Ecto neural progenitor cell (in vitro differentiated cells): ENCODE measurements around the gene TBKBP1.

Experiments
- DNase-seq: peaks from one replicate; pipeline ENCODE4 v3.0.0-alpha.2; 2018; ENCODE audit warnings: low spot score

Gene TBKBP1

DNA sequence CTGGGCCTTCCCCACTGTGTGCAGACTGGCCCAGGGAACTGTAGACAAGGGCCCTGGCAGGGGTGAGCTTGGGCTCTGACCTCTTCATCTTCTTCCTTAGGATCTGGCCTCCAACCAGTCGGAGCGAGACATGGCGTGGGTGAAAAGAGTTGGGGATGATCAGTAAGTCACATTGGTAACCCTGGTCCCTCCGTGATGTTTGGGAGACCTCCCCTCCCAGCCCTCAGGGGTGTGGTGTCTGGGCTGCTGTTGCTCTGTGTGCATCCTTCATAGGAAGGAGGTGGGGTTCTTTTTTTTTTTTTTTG lies 5.5 kb downstream of the TBKBP1 start:
- DNase-seq: no peak

GRCh38 chr17:47700471-47701449 lies 6.8 kb downstream of the TBKBP1 start:
- peak; percentile 55 for DNase-seq

GRCh38 chr17:47701608-47702007 lies 7.6 kb downstream of the TBKBP1 start:
- peak; percentile 88 for DNase-seq

DNA sequence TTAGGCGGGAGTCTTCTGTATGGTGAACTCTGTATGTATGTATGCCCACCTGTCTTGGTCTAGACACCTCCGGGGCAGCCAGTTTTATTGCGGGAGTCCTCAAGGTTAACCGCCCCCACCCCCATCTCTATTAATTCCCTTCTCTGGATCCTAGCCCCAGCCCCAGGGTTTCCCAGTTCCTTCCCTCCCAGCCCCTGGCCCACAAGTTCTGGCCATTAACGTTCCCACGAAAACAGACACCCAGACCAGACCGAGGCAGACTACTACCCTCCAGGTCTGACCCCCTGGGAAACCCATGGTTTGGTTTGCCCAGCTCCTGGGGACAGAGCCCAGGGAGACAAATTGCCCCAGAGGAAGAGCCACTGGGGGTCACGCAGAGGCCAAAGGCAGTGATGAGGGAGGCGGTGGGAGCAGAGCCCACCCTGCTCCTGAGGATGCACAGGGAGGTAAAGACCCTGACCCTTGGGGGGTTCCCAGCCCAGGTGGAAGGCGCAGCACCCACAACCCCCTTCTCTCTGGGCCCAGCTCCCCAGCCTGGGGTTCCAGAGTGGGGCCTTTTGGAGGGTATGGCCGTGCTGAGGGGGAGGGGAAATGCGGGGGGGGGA lies 8.5 kb downstream of the TBKBP1 start:
- DNase-seq: no peak

- DNase-seq: no peak
These were observed 9.2 kb downstream of the TBKBP1 start for GRCh38 chr17:47703191-47703591.

DNA sequence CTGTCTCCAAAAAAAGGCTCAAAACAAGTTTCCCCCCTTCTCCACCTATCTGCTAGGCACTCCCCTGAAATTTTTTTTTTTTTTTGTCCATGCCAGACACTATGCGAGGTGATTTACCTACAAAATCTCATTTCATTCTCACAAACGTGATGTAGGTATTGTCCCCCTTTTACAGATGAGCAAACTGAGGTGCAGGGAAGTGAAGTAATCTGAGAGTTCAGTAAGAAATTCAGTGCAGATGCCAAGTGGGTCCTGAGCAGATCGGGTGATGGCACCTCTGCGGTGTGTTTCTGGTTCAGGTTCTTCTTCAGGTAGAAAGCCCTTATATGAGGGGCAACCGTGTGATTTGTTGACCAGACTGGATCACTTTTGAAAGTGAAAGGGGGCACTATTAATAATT lies 9.7 kb downstream of the TBKBP1 start:
- no peak for DNase-seq

DNA sequence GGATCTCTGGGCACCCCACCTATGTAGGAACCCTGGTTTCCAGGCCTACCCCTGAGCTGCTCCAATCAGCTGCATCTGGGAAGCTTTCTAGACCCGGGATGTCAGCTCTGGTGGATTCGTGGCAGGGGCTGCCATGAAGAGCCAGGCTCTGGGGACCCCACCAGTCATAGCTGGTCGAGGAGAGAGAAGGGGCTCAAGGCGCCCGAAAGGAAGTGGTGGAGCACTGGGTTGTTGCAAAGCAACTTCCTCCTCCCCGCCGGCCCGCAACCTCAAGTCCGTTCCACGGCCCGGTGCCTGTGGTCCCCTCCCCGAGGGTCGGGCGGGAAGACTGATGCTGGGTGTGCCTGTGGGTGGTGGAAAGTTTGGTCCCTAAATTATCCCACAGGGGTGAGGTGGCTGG lies 10.2 kb downstream of the TBKBP1 start:
- no peak for DNase-seq

- DNase-seq: no peak
These were observed 10.8 kb downstream of the TBKBP1 start for GRCh38 chr17:47704736-47705135.

DNA sequence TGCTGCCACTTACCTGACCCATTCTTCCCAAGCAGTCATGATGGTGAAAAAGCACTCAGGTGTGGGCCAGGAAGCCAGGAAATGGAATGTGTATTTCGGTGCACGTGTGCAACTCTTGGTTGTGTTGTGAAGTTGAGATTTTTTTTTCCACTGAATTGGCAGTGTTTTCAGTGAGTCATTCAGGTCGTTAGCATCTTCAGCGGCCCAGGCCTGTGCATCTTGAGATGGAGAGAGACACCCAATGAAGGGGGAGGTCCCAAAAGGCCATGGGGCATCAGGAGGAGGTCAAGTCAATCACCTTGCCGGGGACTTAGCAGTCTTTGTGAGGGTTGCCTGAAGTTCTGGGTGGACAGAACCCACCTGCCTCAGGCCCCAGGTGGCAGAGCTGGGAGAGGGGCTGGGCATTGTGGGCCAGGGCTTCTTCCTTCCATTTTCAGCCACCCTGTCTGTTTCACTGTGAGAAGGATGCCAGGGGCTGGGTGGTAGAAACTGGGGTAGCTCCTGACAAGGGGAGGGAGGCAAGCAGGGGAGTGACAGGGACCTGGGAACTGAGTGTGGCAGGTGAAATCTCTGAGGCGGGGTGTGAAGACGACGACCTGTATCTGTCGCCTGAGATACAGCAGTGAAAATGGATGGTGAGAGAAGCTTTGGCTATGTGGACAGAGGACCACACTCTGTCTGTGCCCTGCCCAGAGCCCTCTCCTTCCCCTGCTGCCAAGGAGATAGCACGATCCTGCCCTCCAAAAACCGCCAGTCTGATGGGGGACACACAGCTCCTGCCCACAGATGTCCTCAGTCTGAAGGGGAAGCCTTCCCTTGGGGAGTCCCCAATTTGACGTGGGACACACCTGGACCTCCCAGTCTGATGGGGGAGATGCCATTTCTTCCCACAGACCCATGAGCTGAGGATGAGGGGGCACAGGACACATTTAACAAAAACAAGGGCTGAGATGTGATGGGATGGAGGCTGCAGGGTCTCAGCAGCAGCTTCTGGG lies 11.9 kb downstream of the TBKBP1 start:
- DNase-seq: no peak

DNA sequence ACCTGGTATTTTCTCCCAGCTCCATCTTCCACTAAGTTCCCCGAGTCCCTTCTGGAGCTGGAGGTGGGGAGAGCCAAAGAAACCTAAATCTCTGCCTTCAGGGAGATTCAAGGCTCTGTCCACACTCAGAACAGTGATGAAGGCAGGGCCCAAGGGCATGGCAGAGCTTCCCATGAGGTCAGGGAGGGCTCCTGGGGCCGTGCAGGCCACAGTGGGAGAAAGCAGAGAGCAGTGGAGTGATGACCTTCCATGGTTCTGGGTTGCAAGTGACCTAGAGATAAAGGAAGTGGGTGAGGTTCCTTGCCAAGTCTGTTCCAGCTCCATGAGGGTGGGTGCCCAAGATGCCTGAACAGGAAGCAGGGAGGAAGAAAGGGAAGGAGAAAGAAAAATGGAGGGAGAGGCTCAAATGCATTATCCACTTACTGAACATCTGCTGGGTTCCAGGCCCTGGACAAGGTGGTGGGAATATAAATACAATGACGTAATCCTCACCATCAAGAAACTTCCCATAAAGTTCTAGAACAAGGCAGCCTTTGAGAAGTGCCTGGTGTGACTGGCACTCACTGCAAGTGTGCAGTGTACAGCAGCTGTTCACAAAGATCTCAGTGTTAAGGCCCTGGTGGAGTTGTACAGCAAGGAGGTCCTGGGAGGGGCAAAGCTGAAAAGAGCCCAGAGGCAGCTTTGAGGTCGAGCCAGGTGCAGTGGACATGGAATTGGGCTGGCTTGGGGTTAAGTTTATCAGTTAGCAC lies 13.3 kb downstream of the TBKBP1 start:
- DNase-seq: no peak

- DNase-seq: no peak
These were observed 13.9 kb downstream of the TBKBP1 start for GRCh38 chr17:47707884-47708283.

DNA sequence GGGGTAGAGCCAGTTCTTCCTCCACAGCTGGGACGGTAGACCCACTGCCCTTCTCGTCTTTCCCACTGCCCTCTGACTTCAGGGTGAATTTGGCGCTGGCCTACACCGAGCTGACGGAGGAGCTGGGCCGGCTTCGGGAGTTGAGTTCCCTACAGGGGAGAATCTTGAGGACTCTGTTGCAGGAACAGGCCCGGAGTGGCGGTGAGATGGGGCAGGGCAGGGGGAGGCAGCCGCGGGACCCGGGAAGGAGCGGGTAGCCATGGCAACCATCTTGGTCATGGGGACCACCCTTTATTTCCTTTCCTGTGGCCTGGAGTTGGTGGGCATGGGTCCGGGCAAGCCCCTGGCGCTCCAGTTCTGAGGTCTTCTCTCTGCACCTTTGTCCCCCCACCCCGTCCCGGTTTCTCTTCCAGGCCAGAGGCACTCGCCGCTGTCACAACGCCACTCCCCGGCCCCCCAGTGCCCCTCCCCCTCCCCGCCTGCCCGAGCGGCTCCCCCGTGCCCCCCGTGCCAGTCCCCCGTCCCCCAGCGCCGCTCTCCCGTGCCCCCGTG lies 14.4 kb downstream of the TBKBP1 start:
- DNase-seq: no peak

DNA sequence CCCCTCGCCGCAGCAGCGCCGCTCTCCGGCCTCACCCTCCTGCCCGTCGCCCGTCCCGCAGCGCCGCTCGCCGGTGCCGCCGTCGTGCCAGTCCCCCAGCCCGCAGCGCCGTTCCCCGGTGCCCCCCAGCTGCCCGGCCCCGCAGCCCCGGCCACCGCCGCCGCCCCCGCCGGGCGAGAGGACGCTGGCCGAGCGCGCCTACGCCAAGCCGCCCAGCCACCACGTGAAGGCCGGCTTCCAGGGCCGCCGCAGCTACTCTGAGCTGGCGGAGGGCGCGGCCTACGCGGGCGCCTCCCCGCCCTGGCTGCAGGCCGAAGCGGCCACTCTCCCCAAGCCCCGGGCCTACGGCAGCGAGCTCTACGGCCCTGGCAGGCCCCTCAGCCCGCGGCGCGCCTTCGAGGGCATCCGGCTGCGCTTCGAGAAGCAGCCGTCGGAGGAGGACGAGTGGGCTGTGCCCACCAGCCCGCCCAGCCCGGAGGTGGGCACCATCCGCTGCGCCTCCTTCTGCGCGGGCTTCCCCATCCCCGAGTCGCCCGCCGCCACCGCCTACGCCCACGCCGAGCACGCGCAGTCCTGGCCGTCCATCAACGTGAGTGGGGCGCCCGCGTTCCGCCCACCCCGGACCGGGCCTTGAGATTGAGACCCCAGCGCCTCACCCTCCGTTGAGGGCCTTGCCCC lies 15.0 kb downstream of the TBKBP1 start:
- DNase-seq: no peak

GRCh38 chr17:47709594-47709993 lies 15.6 kb downstream of the TBKBP1 start:
- DNase-seq: no peak

- DNase-seq: no peak
These were observed 17.6 kb downstream of the TBKBP1 start for GRCh38 chr17:47711366-47712099.

- DNase-seq: no peak
These were observed 18.5 kb downstream of the TBKBP1 start for GRCh38 chr17:47712330-47713023.

DNA sequence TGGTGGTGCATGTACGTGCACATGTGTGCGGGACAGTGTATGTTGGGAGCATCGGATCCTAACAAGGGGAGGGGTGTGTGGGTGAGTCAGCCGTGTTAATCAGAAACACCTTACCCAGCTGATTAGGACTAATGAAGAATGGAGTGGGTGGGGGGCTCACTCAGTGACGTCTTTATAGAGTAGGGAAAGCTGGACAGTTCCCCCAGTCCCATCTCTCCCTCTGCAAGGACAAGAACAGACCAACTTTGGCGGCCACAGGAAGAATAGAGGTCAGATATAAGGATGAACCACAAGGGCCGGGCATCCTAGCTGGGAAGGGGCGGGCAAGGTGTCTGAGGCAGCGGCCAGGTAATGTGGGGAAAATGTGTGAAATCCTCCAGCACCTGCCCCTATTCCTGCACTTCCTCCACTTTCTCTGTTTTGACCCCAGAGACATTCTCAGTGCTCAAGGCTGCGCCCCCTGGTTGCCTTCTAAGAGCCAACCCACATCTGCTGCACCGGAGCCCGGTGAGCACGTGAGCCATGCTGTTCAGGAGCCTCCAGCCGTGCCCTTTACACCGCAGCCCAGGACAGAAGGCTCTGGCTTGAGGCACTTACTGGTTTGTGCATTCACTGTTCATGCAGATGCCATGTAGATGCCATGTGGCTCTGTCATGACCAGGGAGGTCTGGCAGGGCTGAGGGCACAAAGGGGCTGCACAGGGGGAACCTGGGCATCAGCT lies 20.2 kb downstream of the TBKBP1 start:
- DNase-seq: no peak

DNA sequence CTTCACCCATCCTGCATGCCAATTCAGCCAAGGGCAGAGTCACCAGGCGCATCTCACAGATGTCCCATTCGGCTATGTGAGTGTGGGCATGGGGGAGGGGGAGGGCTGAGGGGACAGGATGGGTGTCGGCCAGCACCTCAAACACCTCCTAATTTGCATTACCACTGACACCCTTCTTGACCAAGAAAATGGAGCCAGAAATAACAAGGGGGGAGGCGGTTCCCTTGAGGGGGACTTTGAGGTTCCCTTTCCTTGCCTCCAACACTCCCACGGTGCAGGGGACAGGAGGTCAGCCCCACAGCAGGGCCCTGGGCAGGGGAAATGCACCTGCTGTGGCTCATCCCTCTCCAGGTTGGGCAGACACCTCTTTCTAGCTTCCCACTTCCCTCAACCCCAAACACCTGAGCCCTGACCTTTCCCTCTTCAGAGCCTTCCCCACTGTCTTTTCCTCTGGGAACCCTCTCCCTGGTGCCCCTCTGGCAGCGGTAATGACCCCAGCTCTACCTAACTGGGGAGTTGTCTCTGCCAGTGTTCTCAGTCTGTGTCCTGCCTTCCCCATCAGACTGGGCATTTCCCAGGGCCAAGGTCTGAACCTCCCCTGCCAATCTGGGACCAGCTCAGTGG lies 20.9 kb downstream of the TBKBP1 start:
- no peak for DNase-seq
